Activated CD8-positive, alpha-beta T cell treated with anti-CD3 and anti-CD28 coated beads, Interleukin-2, amount 10 ng/mL, durations not matched to agents 7 days and 5 days (primary cell): ENCODE data around the gene RELN. TPM values are rescaled to one million over a fixed set of nuclear protein-coding genes. Genes with fewer than 3 reads are reported as not detected.

Experiments used
- ATAC-seq: fragments of 150-1000 bp; cut with Tn5 transposase; one replicate; pipeline ENCODE4 v1.10.0; 2021; ENCODE audit warnings: moderate library complexity
- CTCF ChIA-PET: fragments of 350-600 bp; sonication (Branson Sonifier 250); formaldehyde crosslinking; loops from one replicate; lab custom pipeline; 2021; ENCODE audit warnings: antibody characterized with exemption; lab: Charles Lee
- POLR2A ChIA-PET: fragments of 350-600 bp; sonication (Branson Sonifier 250); formaldehyde crosslinking; loops from one replicate; lab custom pipeline; 2021; ENCODE audit warnings: antibody characterized with exemption; lab: Charles Lee
- DNase-seq: peaks from one replicate; pipeline ENCODE4 v3.0.0-alpha.2; 2020
- H3K27ac Mint-ChIP-seq: one replicate; pipeline ENCODE4 v1.8.0; 2021; ENCODE audit warnings: mild to moderate bottlenecking, mixed read lengths
- H3K27me3 Mint-ChIP-seq: one replicate; pipeline ENCODE4 v1.8.0; 2021; ENCODE audit warnings: low read depth, mixed read lengths
- H3K36me3 Mint-ChIP-seq: one replicate; pipeline ENCODE4 v1.8.0; 2021; ENCODE audit warnings: low read depth, mixed read lengths
- H3K4me1 Mint-ChIP-seq: one replicate; pipeline ENCODE4 v1.8.0; 2021; ENCODE audit warnings: low read depth, mixed read lengths
- H3K4me3 Mint-ChIP-seq: one replicate; pipeline ENCODE4 v1.8.0; 2021; ENCODE audit warnings: mild to moderate bottlenecking, mixed read lengths
- H3K9me3 Mint-ChIP-seq: one replicate; pipeline ENCODE4 v1.8.0; 2022; ENCODE audit warnings: mixed read lengths; ENCODE audit not compliant: insufficient read depth
- total RNA-seq, 2 experiments: library from RNA; stranded (reverse); gene quantifications; one replicate each; pipeline ENCODE4 v1.2.3, GENCODE V29; 2021

RELN gene
- total RNA-seq, 2 experiments from 2014 or later = not detected

- DNase-seq (no peak), ATAC-seq (no peak)
- Mint-ChIP-seq H3K4me1 (no peaks in the 10 kb centered on the region), H3K27me3 (no peaks in the 10 kb centered on the region), H3K27ac (no peak overlapping the region), H3K36me3 (no peaks in the 10 kb centered on the region), H3K4me3 (no peak overlapping the region), H3K9me3 (no peaks in the 10 kb centered on the region)
- POLR2A ChIA-PET = no interaction called here
- CTCF ChIA-PET = no interaction called here
Measured at GRCh38 chr7:103879411-103879810, 110.0 kb downstream of the RELN start.

GRCh38 chr7:103877565-103877964, 111.9 kb downstream of the RELN start:
- no peaks in the 10 kb centered on the region for H3K9me3 Mint-ChIP-seq
- H3K4me1 Mint-ChIP-seq = no peaks in the 10 kb centered on the region
- CTCF ChIA-PET = no interaction called here
- POLR2A ChIA-PET = no interaction called here
- ATAC-seq (no peak), DNase-seq (no peak)
- no peaks in the 10 kb centered on the region for H3K27me3 Mint-ChIP-seq
- H3K4me3 Mint-ChIP-seq = no peak overlapping the region
- no peaks in the 10 kb centered on the region for H3K36me3 Mint-ChIP-seq
- no peak overlapping the region for H3K27ac Mint-ChIP-seq

- H3K4me1 Mint-ChIP-seq = no peaks in the 10 kb centered on the region
- no peak overlapping the region for H3K4me3 Mint-ChIP-seq
- no peak for DNase-seq
- no peaks in the 10 kb centered on the region for H3K27me3 Mint-ChIP-seq
- H3K27ac Mint-ChIP-seq = no peak overlapping the region
- H3K36me3 Mint-ChIP-seq = no peaks in the 10 kb centered on the region
- no peaks in the 10 kb centered on the region for H3K9me3 Mint-ChIP-seq
- no peak for ATAC-seq
- POLR2A ChIA-PET = no interaction called here
- CTCF ChIA-PET = no interaction called here
Measured at GRCh38 chr7:103875718-103876117, 113.7 kb downstream of the RELN start.

- no peaks in the 10 kb centered on the region for H3K4me1 Mint-ChIP-seq
- no peaks in the 10 kb centered on the region for H3K27me3 Mint-ChIP-seq
- ChIA-PET POLR2A (no interaction called here), CTCF (no interaction called here)
- H3K4me3 Mint-ChIP-seq = no peak overlapping the region
- H3K27ac Mint-ChIP-seq = no peak overlapping the region
- no peaks in the 10 kb centered on the region for H3K9me3 Mint-ChIP-seq
- ATAC-seq (no peak), DNase-seq (no peak)
- H3K36me3 Mint-ChIP-seq = no peaks in the 10 kb centered on the region
Measured at GRCh38 chr7:103871473-103871872, 118.0 kb downstream of the RELN start.

GRCh38 chr7:103870664-103871063, 118.8 kb downstream of the RELN start:
- Mint-ChIP-seq H3K9me3 (no peaks in the 10 kb centered on the region), H3K36me3 (no peaks in the 10 kb centered on the region), H3K4me1 (no peaks in the 10 kb centered on the region), H3K4me3 (no peak overlapping the region), H3K27ac (no peak overlapping the region), H3K27me3 (no peaks in the 10 kb centered on the region)
- POLR2A ChIA-PET = no interaction called here
- DNase-seq = no peak
- CTCF ChIA-PET = no interaction called here
- no peak for ATAC-seq

GRCh38 chr7:103867874-103868273, 121.6 kb downstream of the RELN start:
- Mint-ChIP-seq H3K9me3 (no peaks in the 10 kb centered on the region), H3K27me3 (no peaks in the 10 kb centered on the region), H3K27ac (no peak overlapping the region), H3K4me3 (no peak overlapping the region), H3K4me1 (no peaks in the 10 kb centered on the region), H3K36me3 (no peaks in the 10 kb centered on the region)
- ChIA-PET CTCF (no interaction called here), POLR2A (no interaction called here)
- no peak for ATAC-seq
- no peak for DNase-seq

GRCh38 chr7:103866919-103867318, 122.5 kb downstream of the RELN start:
- Mint-ChIP-seq H3K36me3 (no peaks in the 10 kb centered on the region), H3K4me1 (no peaks in the 10 kb centered on the region), H3K27ac (no peak overlapping the region), H3K9me3 (no peaks in the 10 kb centered on the region), H3K4me3 (no peak overlapping the region), H3K27me3 (no peaks in the 10 kb centered on the region)
- no peak for ATAC-seq
- CTCF ChIA-PET = no interaction called here
- no peak for DNase-seq
- POLR2A ChIA-PET = no interaction called here

- H3K4me3 Mint-ChIP-seq = no peak overlapping the region
- DNase-seq (no peak), ATAC-seq (no peak)
- POLR2A ChIA-PET = no interaction called here
- no peaks in the 10 kb centered on the region for H3K27me3 Mint-ChIP-seq
- no peaks in the 10 kb centered on the region for H3K36me3 Mint-ChIP-seq
- no peaks in the 10 kb centered on the region for H3K9me3 Mint-ChIP-seq
- CTCF ChIA-PET = no interaction called here
- no peak overlapping the region for H3K27ac Mint-ChIP-seq
- no peaks in the 10 kb centered on the region for H3K4me1 Mint-ChIP-seq
Measured at GRCh38 chr7:103865442-103865841, 124.0 kb downstream of the RELN start.

GRCh38 chr7:103862302-103863035, 127.0 kb downstream of the RELN start:
- POLR2A ChIA-PET = no interaction called here

GRCh38 chr7:103859709-103860108, 129.7 kb downstream of the RELN start:
- Mint-ChIP-seq H3K27ac (no peak overlapping the region), H3K36me3 (no peaks in the 10 kb centered on the region), H3K4me1 (no peaks in the 10 kb centered on the region), H3K4me3 (no peak overlapping the region), H3K27me3 (no peaks in the 10 kb centered on the region), H3K9me3 (no peaks in the 10 kb centered on the region)
- no peak for DNase-seq
- POLR2A ChIA-PET = no interaction called here
- no peak for ATAC-seq
- CTCF ChIA-PET = no interaction called here

More at GRCh38 chr7:103862302-103863035, 127.0 kb downstream of the RELN start:
- DNase-seq (no peak), ATAC-seq (no peak)
- no peaks in the 10 kb centered on the region for H3K9me3 Mint-ChIP-seq
- CTCF ChIA-PET = no interaction called here
- H3K4me3 Mint-ChIP-seq = no peak overlapping the region
- H3K36me3 Mint-ChIP-seq = no peaks in the 10 kb centered on the region
- H3K27ac Mint-ChIP-seq = no peak overlapping the region
- H3K27me3 Mint-ChIP-seq = no peaks in the 10 kb centered on the region
- H3K4me1 Mint-ChIP-seq = no peaks in the 10 kb centered on the region

- ATAC-seq = no peak
- no peaks in the 10 kb centered on the region for H3K36me3 Mint-ChIP-seq
- ChIA-PET POLR2A (interaction anchor here (0.5 kb wide), 2 partner anchors 72 to 1364 kb away, joined by 3 read pairs; no protein-coding TSS in a partner anchor), CTCF (no interaction called here)
- no peak for DNase-seq
- H3K27me3 Mint-ChIP-seq = no peaks in the 10 kb centered on the region
- no peak overlapping the region for H3K4me3 Mint-ChIP-seq
- H3K9me3 Mint-ChIP-seq = no peaks in the 10 kb centered on the region
- H3K4me1 Mint-ChIP-seq = no peaks in the 10 kb centered on the region
- no peak overlapping the region for H3K27ac Mint-ChIP-seq
Measured at GRCh38 chr7:103857435-103857834, 132.0 kb downstream of the RELN start.

- CTCF ChIA-PET = no interaction called here
- H3K4me1 Mint-ChIP-seq = no peaks in the 10 kb centered on the region
Measured at GRCh38 chr7:103856929-103857328, 132.5 kb downstream of the RELN start.

GRCh38 chr7:103855671-103856070, 133.8 kb downstream of the RELN start:
- CTCF ChIA-PET = no interaction called here
- H3K36me3 Mint-ChIP-seq = no peaks in the 10 kb centered on the region
- H3K4me1 Mint-ChIP-seq = no peaks in the 10 kb centered on the region
- POLR2A ChIA-PET = no interaction called here
- no peak overlapping the region for H3K27ac Mint-ChIP-seq
- H3K4me3 Mint-ChIP-seq = no peak overlapping the region
- no peaks in the 10 kb centered on the region for H3K9me3 Mint-ChIP-seq
- DNase-seq (no peak), ATAC-seq (no peak)
- H3K27me3 Mint-ChIP-seq = no peaks in the 10 kb centered on the region

More at GRCh38 chr7:103856929-103857328, 132.5 kb downstream of the RELN start:
- H3K27me3 Mint-ChIP-seq = no peaks in the 10 kb centered on the region
- no peak overlapping the region for H3K4me3 Mint-ChIP-seq
- POLR2A ChIA-PET = interaction anchor here (0.5 kb wide), 1 partner anchor 71 kb away, joined by 3 read pairs; no protein-coding TSS in a partner anchor
- H3K9me3 Mint-ChIP-seq = no peaks in the 10 kb centered on the region
- ATAC-seq (no peak), DNase-seq (no peak)
- no peak overlapping the region for H3K27ac Mint-ChIP-seq
- no peaks in the 10 kb centered on the region for H3K36me3 Mint-ChIP-seq
